ENCODE data around the gene CRKL.

Gene CRKL

DNA sequence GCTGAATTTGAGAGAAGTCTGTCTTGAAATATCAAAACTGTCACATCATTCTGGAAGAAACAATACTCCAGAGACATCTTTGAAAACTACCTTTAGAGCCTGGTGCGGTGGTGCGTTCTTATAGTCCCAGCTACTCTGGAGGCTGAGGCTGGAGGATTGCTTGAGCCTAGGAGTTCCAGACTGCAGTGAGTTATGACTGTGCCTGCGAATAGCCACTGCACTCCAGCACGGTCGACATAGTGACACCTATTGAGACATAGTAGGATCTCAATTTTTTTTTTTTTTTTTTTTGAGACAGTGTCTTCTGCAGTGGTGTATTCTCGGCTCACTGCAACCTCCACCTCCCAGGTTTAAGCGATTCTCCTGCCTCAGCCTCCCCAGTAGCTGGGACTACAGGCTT, 38.3 kb downstream of the CRKL start:
- TF ChIP-seq TAF1 (IDR thresholded peaks at IDR 0.05; ENCODE audit: low read depth) = no peak
- TF ChIP-seq FOXM1 (IDR thresholded peaks at IDR 0.05; ENCODE audit: borderline replicate concordance, low read depth) = no peak
- no peak for TF ChIP-seq EGR1 (IDR thresholded peaks at IDR 0.05)
- TF ChIP-seq CREB1 (IDR thresholded peaks at IDR 0.05; ENCODE audit: low read depth) = no peak
- TF ChIP-seq CEBPB (IDR thresholded peaks at IDR 0.05) = no peak
- no peak for TF ChIP-seq ZBTB7A (IDR thresholded peaks at IDR 0.05; ENCODE audit: low read depth)
- TF ChIP-seq, protein P1, sequence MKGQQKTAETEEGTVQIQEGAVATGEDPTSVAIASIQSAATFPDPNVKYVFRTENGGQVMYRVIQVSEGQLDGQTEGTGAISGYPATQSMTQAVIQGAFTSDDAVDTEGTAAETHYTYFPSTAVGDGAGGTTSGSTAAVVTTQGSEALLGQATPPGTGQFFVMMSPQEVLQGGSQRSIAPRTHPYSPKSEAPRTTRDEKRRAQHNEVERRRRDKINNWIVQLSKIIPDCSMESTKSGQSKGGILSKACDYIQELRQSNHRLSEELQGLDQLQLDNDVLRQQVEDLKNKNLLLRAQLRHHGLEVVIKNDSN (IDR thresholded peaks at IDR 0.05) = no peak
- no peak for TF ChIP-seq TEAD4 (IDR thresholded peaks at IDR 0.05)
- TF ChIP-seq, protein P2, sequence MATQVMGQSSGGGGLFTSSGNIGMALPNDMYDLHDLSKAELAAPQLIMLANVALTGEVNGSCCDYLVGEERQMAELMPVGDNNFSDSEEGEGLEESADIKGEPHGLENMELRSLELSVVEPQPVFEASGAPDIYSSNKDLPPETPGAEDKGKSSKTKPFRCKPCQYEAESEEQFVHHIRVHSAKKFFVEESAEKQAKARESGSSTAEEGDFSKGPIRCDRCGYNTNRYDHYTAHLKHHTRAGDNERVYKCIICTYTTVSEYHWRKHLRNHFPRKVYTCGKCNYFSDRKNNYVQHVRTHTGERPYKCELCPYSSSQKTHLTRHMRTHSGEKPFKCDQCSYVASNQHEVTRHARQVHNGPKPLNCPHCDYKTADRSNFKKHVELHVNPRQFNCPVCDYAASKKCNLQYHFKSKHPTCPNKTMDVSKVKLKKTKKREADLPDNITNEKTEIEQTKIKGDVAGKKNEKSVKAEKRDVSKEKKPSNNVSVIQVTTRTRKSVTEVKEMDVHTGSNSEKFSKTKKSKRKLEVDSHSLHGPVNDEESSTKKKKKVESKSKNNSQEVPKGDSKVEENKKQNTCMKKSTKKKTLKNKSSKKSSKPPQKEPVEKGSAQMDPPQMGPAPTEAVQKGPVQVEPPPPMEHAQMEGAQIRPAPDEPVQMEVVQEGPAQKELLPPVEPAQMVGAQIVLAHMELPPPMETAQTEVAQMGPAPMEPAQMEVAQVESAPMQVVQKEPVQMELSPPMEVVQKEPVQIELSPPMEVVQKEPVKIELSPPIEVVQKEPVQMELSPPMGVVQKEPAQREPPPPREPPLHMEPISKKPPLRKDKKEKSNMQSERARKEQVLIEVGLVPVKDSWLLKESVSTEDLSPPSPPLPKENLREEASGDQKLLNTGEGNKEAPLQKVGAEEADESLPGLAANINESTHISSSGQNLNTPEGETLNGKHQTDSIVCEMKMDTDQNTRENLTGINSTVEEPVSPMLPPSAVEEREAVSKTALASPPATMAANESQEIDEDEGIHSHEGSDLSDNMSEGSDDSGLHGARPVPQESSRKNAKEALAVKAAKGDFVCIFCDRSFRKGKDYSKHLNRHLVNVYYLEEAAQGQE (IDR thresholded peaks at IDR 0.05; ENCODE audit: low read depth) = no peak
- TF ChIP-seq NFIC (IDR thresholded peaks at IDR 0.05) = no peak
- TF ChIP-seq TCF12 (IDR thresholded peaks at IDR 0.05; ENCODE audit: low read depth) = no peak
- TF ChIP-seq, protein P3, sequence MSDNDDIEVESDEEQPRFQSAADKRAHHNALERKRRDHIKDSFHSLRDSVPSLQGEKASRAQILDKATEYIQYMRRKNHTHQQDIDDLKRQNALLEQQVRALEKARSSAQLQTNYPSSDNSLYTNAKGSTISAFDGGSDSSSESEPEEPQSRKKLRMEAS (IDR thresholded peaks at IDR 0.05) = no peak
- TF ChIP-seq EP300 (IDR thresholded peaks at IDR 0.05; ENCODE audit: borderline replicate concordance) = no peak
- no peak for TF ChIP-seq YY1 (IDR thresholded peaks at IDR 0.05; ENCODE audit: low read depth)
- no peak for TF ChIP-seq RAD21 (IDR thresholded peaks at IDR 0.05; ENCODE audit: low read depth)

DNA sequence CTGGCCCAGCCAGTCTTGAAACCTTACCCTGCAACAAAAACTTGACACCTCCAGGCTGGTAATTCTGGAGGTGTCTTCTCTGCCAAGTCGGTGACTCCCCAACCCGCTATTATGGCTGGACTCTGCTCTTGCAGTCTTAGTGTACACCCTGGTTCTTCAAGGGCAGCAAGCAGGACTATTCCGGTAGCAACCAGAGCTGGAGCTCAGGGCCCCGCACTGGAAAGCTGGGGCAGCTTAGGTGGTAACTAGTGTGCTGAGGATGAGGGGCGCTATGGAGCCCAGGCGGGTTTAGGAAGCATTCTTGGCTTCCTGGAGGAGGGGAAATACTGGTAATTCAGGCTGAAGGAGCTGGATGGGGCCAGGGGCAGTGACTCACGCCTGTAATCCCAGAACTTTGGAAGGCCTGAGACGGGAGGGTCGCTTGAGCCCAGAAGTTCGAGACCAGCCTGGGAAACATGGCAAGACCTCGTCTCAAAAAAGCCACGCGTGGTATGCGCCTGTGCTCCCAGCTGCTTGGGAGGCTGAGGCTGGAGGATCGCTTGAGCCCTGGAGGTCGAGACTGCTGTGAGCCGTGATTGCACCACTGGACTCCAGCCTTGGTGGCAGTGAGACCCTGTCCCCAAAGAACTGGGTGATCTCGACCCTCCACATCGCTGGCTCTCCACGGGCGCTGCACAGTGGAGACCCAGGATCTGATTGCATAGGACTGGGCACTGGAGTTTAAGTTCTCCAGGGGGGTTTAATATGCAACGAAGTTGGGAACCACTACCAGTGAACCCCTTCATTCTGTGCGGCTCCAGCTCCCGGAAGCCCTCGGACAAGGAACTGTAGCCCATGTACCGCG, 39.3 kb downstream of the CRKL start:
- TF ChIP-seq NFIC (IDR thresholded peaks at IDR 0.05) (peak; percentile 21; the same call in 1 of the 2 replicates), TAF1 (IDR thresholded peaks at IDR 0.05; ENCODE audit: low read depth) (no peak), EGR1 (IDR thresholded peaks at IDR 0.05) (no peak), YY1 (IDR thresholded peaks at IDR 0.05; ENCODE audit: low read depth) (no peak)

DNA sequence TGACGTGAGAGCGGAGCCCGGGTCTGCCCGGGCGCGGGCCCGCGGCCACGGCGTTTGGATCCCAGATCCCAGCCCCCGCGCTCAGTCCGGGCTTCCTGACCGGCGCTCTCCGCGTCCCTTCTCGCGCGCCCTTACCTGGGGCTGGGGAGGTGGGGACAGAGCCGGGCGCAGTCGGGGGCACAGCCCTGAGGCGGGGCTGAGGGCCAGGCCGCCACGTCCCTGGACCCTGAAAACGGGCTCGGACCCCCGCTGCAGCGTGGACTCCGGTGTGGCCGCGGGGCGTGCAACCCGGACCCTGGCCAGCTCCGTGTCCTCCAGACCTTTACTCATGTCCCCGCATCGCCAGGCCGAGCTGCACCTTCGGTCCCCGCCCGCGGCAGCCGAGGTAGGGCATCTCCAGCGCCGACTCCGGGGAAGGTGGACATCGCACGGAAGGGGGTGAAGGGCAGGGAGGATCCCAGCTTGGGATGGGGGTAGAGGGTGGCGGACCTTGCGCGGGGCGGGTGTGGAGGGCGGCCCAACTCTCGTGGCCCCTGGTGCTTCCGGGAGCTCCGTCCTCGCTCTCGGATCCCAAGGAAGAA, 40.0 kb downstream of the CRKL start:
- TF ChIP-seq TEAD4 (IDR thresholded peaks at IDR 0.05) (no peak), EP300 (IDR thresholded peaks at IDR 0.05; ENCODE audit: borderline replicate concordance) (no peak), CREB1 (IDR thresholded peaks at IDR 0.05; ENCODE audit: low read depth) (no peak), FOXM1 (IDR thresholded peaks at IDR 0.05; ENCODE audit: borderline replicate concordance, low read depth) (no peak), NFIC (IDR thresholded peaks at IDR 0.05) (no peak), EGR1 (IDR thresholded peaks at IDR 0.05) (no peak), YY1 (IDR thresholded peaks at IDR 0.05; ENCODE audit: low read depth) (no peak), TAF1 (IDR thresholded peaks at IDR 0.05; ENCODE audit: low read depth) (no peak), CEBPB (IDR thresholded peaks at IDR 0.05) (no peak), TCF12 (IDR thresholded peaks at IDR 0.05; ENCODE audit: low read depth) (no peak), ZBTB7A (IDR thresholded peaks at IDR 0.05; ENCODE audit: low read depth) (no peak), RAD21 (IDR thresholded peaks at IDR 0.05; ENCODE audit: low read depth) (no peak)
- TF ChIP-seq, protein P1 (IDR thresholded peaks at IDR 0.05) = no peak
- TF ChIP-seq, protein P2 (IDR thresholded peaks at IDR 0.05; ENCODE audit: low read depth) = no peak
- TF ChIP-seq, protein P3 (IDR thresholded peaks at IDR 0.05) = no peak

DNA sequence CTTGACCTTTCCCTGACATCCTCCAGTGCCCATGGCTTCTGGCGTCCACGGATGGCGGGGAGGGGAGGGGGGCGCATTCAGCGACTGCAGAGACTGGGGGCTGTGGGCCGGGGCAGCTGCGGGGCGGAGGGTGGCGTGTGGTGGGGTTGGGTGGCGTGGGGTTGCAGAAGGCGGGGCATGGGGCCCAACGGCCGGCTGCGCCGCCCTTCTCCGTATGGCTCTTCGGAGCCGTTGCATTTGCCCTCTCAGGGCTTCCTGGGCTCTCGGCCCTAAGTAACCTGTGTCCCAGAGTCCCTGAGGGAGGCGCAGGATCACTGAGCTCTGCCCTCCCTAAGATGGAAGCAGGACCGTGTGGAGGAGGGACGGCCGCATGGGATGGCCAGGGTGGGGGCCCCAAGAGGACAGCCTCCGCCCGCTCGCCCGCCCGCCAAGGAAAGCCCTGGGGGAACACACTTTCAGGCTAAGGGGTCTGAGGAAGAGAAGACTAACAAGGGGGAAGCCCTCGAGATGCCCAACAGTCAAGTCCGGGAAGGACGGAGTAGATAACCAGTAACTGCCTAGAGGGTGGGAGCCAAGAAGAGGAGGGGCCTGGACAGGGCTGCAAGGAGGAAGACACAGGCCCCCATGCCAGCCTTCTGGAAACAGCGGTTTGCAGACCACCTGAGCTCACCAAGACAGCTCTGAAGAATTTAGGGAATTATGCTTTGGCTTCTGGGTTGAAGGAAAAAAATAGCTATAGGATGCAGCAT, 40.6 kb downstream of the CRKL start:
- TF ChIP-seq TCF12 (IDR thresholded peaks at IDR 0.05; ENCODE audit: low read depth) = no peak
- TF ChIP-seq FOXM1 (IDR thresholded peaks at IDR 0.05; ENCODE audit: borderline replicate concordance, low read depth) = no peak
- TF ChIP-seq ZBTB7A (IDR thresholded peaks at IDR 0.05; ENCODE audit: low read depth) = no peak
- TF ChIP-seq, protein P2 (IDR thresholded peaks at IDR 0.05; ENCODE audit: low read depth) = no peak
- TF ChIP-seq RAD21 (IDR thresholded peaks at IDR 0.05; ENCODE audit: low read depth) = no peak
- TF ChIP-seq CEBPB (IDR thresholded peaks at IDR 0.05) = no peak
- TF ChIP-seq, protein P3 (IDR thresholded peaks at IDR 0.05) = no peak
- TF ChIP-seq EP300 (IDR thresholded peaks at IDR 0.05; ENCODE audit: borderline replicate concordance) = no peak
- TF ChIP-seq EGR1 (IDR thresholded peaks at IDR 0.05) = no peak
- TF ChIP-seq NFIC (IDR thresholded peaks at IDR 0.05) = no peak
- TF ChIP-seq TAF1 (IDR thresholded peaks at IDR 0.05; ENCODE audit: low read depth) = no peak
- TF ChIP-seq TEAD4 (IDR thresholded peaks at IDR 0.05) = no peak
